ENCODE results near the gene FRMPD2. TPM values are rescaled to one million over a fixed set of nuclear protein-coding genes. Genes with fewer than 3 reads are reported as not detected.

FRMPD2 gene
- 1 to 10 TPM in 1 of 4 donors, not detected in 3; 1.2 TPM for total RNA-seq

DNA sequence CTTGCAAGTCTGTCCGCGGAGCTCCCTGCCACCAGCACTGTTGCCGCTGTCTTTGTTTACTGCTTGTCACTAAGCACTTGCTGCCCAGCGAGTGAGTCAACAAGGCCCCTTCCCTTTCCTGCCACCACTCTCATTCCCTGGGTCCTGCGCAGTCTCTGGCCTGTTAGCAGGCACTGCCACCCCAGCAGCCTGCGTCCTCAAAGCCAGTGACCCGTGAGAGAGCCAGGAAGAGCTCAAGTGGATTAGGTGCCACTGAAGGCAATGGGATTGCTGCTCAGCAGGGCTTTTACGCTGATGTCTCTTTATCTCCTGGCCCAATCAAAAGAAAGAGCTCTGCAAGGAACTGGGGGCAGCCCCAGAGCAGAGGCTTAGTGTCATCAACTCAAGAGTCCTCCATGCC is at the start of gene FRMPD2:
Gene FRMPD2 (minus strand): TSS at position 61 of the 400 bp plus-strand sequence. CDS start 129 bp downstream, outside the sequence.
- DNase-seq (ENCODE audit: low spot score in 2 of 2), result peak in 1 of 2 donors; percentile 79
- intact Hi-C loops (cut with DNase I; ENCODE audit: low total_unique reads), result no loop called here
- no peak for TF ChIP-seq POLR2A (IDR thresholded peaks at IDR 0.05)
- TF ChIP-seq, protein P1, sequence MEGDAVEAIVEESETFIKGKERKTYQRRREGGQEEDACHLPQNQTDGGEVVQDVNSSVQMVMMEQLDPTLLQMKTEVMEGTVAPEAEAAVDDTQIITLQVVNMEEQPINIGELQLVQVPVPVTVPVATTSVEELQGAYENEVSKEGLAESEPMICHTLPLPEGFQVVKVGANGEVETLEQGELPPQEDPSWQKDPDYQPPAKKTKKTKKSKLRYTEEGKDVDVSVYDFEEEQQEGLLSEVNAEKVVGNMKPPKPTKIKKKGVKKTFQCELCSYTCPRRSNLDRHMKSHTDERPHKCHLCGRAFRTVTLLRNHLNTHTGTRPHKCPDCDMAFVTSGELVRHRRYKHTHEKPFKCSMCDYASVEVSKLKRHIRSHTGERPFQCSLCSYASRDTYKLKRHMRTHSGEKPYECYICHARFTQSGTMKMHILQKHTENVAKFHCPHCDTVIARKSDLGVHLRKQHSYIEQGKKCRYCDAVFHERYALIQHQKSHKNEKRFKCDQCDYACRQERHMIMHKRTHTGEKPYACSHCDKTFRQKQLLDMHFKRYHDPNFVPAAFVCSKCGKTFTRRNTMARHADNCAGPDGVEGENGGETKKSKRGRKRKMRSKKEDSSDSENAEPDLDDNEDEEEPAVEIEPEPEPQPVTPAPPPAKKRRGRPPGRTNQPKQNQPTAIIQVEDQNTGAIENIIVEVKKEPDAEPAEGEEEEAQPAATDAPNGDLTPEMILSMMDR (IDR thresholded peaks at IDR 0.05), result no peak
- 83% methylated on average over 8 of the region's 8 CpGs for WGBS, 2 donors
- H3K4me3 ChIP-seq (ENCODE audit: low read depth, poor library complexity, severe bottlenecking), result no peak within 1 kb of the TSS

DNA sequence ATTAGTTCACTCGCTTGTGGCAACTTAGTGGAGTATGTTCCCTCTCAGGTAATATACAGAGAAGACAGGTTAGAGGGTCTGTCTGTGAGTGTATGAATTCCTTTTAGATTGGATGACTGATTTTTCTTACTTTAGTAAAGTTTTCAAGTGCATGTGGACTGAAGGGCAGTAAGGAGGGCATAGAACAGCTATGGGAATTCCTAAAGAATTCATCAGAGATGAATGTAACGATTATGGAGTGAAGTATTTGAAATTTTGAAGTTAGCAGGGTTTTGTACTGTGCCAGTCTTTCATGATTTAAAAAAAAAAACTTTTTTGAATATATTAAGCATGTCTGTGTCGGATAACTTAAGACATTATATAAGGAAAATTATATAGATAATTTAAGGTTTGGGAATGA is 47.5 kb upstream of the FRMPD2 start:
- WGBS, 2 donors, result 88 to 96% methylated on average over 3 of the region's 3 CpGs
- TF ChIP-seq, protein P1 (IDR thresholded peaks at IDR 0.05), result no peak
- no peak for TF ChIP-seq POLR2A (IDR thresholded peaks at IDR 0.05)
- intact Hi-C loops (cut with DNase I; ENCODE audit: low total_unique reads), result no loop called here

GRCh38 chr10:48317321-48317990 is 43.0 kb upstream of the FRMPD2 start:
- no peak overlapping the region for H3K4me3 ChIP-seq (ENCODE audit: low read depth, poor library complexity, severe bottlenecking)
- intact Hi-C loops (cut with DNase I; ENCODE audit: low total_unique reads), result no loop called here
- 91 to 95% methylated on average over 8 of the region's 8 CpGs for WGBS, 2 donors
- DNase-seq (ENCODE audit: low spot score in 2 of 2), result no peak
- TF ChIP-seq POLR2A (IDR thresholded peaks at IDR 0.05), result no peak
- TF ChIP-seq, protein P1 (IDR thresholded peaks at IDR 0.05), result no peak

More for the DNA sequence above, 47.5 kb upstream of the FRMPD2 start:
- no peak for DNase-seq (ENCODE audit: low spot score in 2 of 2)
- H3K4me3 ChIP-seq (ENCODE audit: low read depth, poor library complexity, severe bottlenecking), result no peak overlapping the region

DNA sequence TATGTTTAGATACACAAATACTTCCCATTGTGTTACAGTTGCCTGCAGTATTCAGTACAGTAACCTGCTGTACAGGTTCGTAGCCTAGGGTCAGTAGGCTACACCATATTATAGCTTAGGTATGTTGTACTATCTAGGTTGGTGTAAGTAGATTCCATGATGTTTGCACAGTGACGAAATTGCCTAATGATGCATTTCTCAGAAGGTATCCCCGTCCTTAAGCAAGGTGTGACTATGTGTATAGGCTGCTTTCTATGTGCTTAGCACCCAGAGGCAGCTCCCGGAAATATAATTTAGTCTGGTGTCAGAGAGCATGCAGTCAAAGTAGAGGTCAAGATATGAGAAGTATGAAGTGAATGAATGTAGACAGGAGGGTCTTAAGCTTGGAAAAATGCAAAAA is 41.7 kb upstream of the FRMPD2 start:
- TF ChIP-seq, protein P1 (IDR thresholded peaks at IDR 0.05), result no peak
- no peak for TF ChIP-seq POLR2A (IDR thresholded peaks at IDR 0.05)
- no peak for DNase-seq (ENCODE audit: low spot score in 2 of 2)
- no peak overlapping the region for H3K4me3 ChIP-seq (ENCODE audit: low read depth, poor library complexity, severe bottlenecking)
- intact Hi-C loops (cut with DNase I; ENCODE audit: low total_unique reads), result no loop called here
- 89 to 95% methylated on average over 4 of the region's 4 CpGs for WGBS, 2 donors

GRCh38 chr10:48314107-48314506 is 39.6 kb upstream of the FRMPD2 start:
- no peak for TF ChIP-seq POLR2A (IDR thresholded peaks at IDR 0.05)
- TF ChIP-seq, protein P1 (IDR thresholded peaks at IDR 0.05), result no peak
- H3K4me3 ChIP-seq (ENCODE audit: low read depth, poor library complexity, severe bottlenecking), result no peak overlapping the region
- WGBS, 2 donors, result 91 to 95% methylated on average over 2 of the region's 2 CpGs
- DNase-seq (ENCODE audit: low spot score in 2 of 2), result no peak
- intact Hi-C loops (cut with DNase I; ENCODE audit: low total_unique reads), result no loop called here

Data from lower leg skin (tissue), 4 donors.